Measurements from ENCODE around the gene CAMKMT. TPM values are rescaled to one million over a fixed set of nuclear protein-coding genes. Genes with fewer than 3 reads are reported as not detected.

CAMKMT gene
- total RNA-seq, 2 donors from 2014 or later, result 10.7 to 11.6 TPM

- H3K36me3 ChIP-seq, result peaks cover 9% of the 10 kb centered on the region
Observed at GRCh38 chr2:44324971-44325426, 36.7 kb upstream of the CAMKMT start.

GRCh38 chr2:44325897-44326296 lies 35.9 kb upstream of the CAMKMT start:
- Histone ChIP-seq H3K4me1 (no peaks in the 10 kb centered on the region), H3K36me3 (peaks cover 12% of the 10 kb centered on the region), H3K9ac (ENCODE audit: low read depth in 2 of 2, low read length in 2 of 2) (no peak overlapping the region)

More at GRCh38 chr2:44324971-44325426, 36.7 kb upstream of the CAMKMT start:
- TF ChIP-seq CTCF (IDR thresholded peaks at IDR 0.05), result no peak
- Histone ChIP-seq H3K9ac (ENCODE audit: low read depth in 2 of 2, low read length in 2 of 2) (no peak overlapping the region), H3K4me3 (no peak overlapping the region), H3K27ac (no peak overlapping the region), H3K27me3 (no peaks in the 10 kb centered on the region), H3K4me1 (no peaks in the 10 kb centered on the region), H3K9me3 (no peaks in the 10 kb centered on the region)
- no peak for DNase-seq
- intact Hi-C loops (cut with DNase I), result no loop called here

GRCh38 chr2:44326548-44327264 lies 35.0 kb upstream of the CAMKMT start:
- H3K36me3 ChIP-seq, result peaks cover 12% of the 10 kb centered on the region
- H3K4me1 ChIP-seq, result no peaks in the 10 kb centered on the region
- TF ChIP-seq CTCF (IDR thresholded peaks at IDR 0.05), result no peak
- no peaks in the 10 kb centered on the region for H3K9me3 ChIP-seq
- intact Hi-C loops (cut with DNase I), result no loop called here
- no peaks in the 10 kb centered on the region for H3K27me3 ChIP-seq
- H3K9ac ChIP-seq (ENCODE audit: low read depth in 2 of 2, low read length in 2 of 2), result no peak overlapping the region
- DNase-seq, result no peak
- no peak overlapping the region for H3K4me3 ChIP-seq
- H3K27ac ChIP-seq, result no peak overlapping the region

More at GRCh38 chr2:44325897-44326296, 35.9 kb upstream of the CAMKMT start:
- intact Hi-C loops (cut with DNase I), result no loop called here
- Histone ChIP-seq H3K27me3 (no peaks in the 10 kb centered on the region), H3K4me3 (no peak overlapping the region), H3K27ac (no peak overlapping the region), H3K9me3 (no peaks in the 10 kb centered on the region)
- no peak for DNase-seq
- TF ChIP-seq CTCF (IDR thresholded peaks at IDR 0.05), result no peak

- no peak for TF ChIP-seq CTCF (IDR thresholded peaks at IDR 0.05)
- Histone ChIP-seq H3K4me3 (no peak overlapping the region), H3K27me3 (no peaks in the 10 kb centered on the region), H3K36me3 (peaks cover 6% of the 10 kb centered on the region), H3K9ac (ENCODE audit: low read depth in 2 of 2, low read length in 2 of 2) (no peak overlapping the region), H3K9me3 (no peaks in the 10 kb centered on the region), H3K27ac (no peak overlapping the region), H3K4me1 (no peaks in the 10 kb centered on the region)
- DNase-seq, result no peak
- intact Hi-C loops (cut with DNase I), result no loop called here
Observed at GRCh38 chr2:44328750-44329149, 33.0 kb upstream of the CAMKMT start.

GRCh38 chr2:44329343-44329742 lies 32.4 kb upstream of the CAMKMT start:
- H3K9me3 ChIP-seq, result no peaks in the 10 kb centered on the region
- DNase-seq, result no peak
- no peak overlapping the region for H3K9ac ChIP-seq (ENCODE audit: low read depth in 2 of 2, low read length in 2 of 2)
- no peak for TF ChIP-seq CTCF (IDR thresholded peaks at IDR 0.05)
- peaks cover 6% of the 10 kb centered on the region for H3K36me3 ChIP-seq
- H3K27me3 ChIP-seq, result no peaks in the 10 kb centered on the region
- no peak overlapping the region for H3K4me3 ChIP-seq
- no peaks in the 10 kb centered on the region for H3K4me1 ChIP-seq
- intact Hi-C loops (cut with DNase I), result no loop called here
- no peak overlapping the region for H3K27ac ChIP-seq

Measured in colonic mucosa (tissue), 4 donors.